Activated CD4-positive, alpha-beta T cell treated with anti-CD3 and anti-CD28 coated beads, Interleukin-2, amount 10 ng/mL, durations not matched to agents 24 days and 14 days (primary cell): ENCODE data around the gene SPACA6. TPM values are rescaled to one million over a fixed set of nuclear protein-coding genes. Genes with fewer than 3 reads are reported as not detected.

ENCODE experiments used
- DNase-seq: peaks from one replicate; pipeline ENCODE4 v3.0.0; 2022
- H3K27ac Mint-ChIP-seq: one replicate; pipeline ENCODE4 v1.8.0; 2022; ENCODE audit warnings: mild to moderate bottlenecking, mixed read lengths
- H3K27me3 Mint-ChIP-seq: one replicate; pipeline ENCODE4 v1.8.0; 2022; ENCODE audit warnings: mixed read lengths
- H3K36me3 Mint-ChIP-seq: one replicate; pipeline ENCODE4 v1.8.0; 2022; ENCODE audit warnings: low read depth, mild to moderate bottlenecking, mixed read lengths
- H3K4me1 Mint-ChIP-seq: one replicate; pipeline ENCODE4 v1.8.0; 2021; ENCODE audit warnings: mixed read lengths
- H3K4me3 Mint-ChIP-seq: one replicate; pipeline ENCODE4 v1.8.0; 2022; ENCODE audit warnings: mild to moderate bottlenecking, moderate library complexity, mixed read lengths
- H3K9me3 Mint-ChIP-seq: one replicate; pipeline ENCODE4 v1.8.0; 2021; ENCODE audit warnings: mixed read lengths
- intact Hi-C: fragments of 100-400 bp; cut with micrococcal nuclease; formaldehyde crosslinking; loops from one replicate; pipeline ENCODE4 v1.15.1; 2023
- total RNA-seq: library from RNA; stranded (reverse); gene quantifications from 2 replicates; pipeline ENCODE4 v1.2.3, GENCODE V29; 2022

Gene SPACA6
- total RNA-seq, 1 donor from 2014 or later: 6.7 TPM

GRCh38 chr19:51692468-51692867, 662 bp upstream of the SPACA6 start:
- H3K36me3 Mint-ChIP-seq: peaks cover 6% of the 10 kb centered on the region
- intact Hi-C loops: no loop called here
- peaks cover 14% of the 10 kb centered on the region for H3K4me1 Mint-ChIP-seq
- no peak overlapping the region for H3K4me3 Mint-ChIP-seq
- H3K27ac Mint-ChIP-seq: no peak overlapping the region
- peaks cover 13% of the 10 kb centered on the region for H3K27me3 Mint-ChIP-seq
- DNase-seq: no peak
- no peaks in the 10 kb centered on the region for H3K9me3 Mint-ChIP-seq

- H3K4me1 Mint-ChIP-seq: peaks cover 9% of the 10 kb centered on the region
- no peak for DNase-seq
- no peak overlapping the region for H3K4me3 Mint-ChIP-seq
- intact Hi-C loops: no loop called here
- H3K36me3 Mint-ChIP-seq: peaks cover 6% of the 10 kb centered on the region
- no peaks in the 10 kb centered on the region for H3K9me3 Mint-ChIP-seq
- no peak overlapping the region for H3K27ac Mint-ChIP-seq
- H3K27me3 Mint-ChIP-seq: no peaks in the 10 kb centered on the region
Observed at GRCh38 chr19:51693819-51694218, 689 bp downstream of the SPACA6 start.

- H3K36me3 Mint-ChIP-seq: peaks cover 6% of the 10 kb centered on the region
- H3K4me3 Mint-ChIP-seq: no peak overlapping the region
- H3K27ac Mint-ChIP-seq: no peak overlapping the region
- H3K27me3 Mint-ChIP-seq: no peaks in the 10 kb centered on the region
- no peaks in the 10 kb centered on the region for H3K9me3 Mint-ChIP-seq
- intact Hi-C loops: no loop called here
- H3K4me1 Mint-ChIP-seq: peaks cover 9% of the 10 kb centered on the region
- no peak for DNase-seq
Observed at GRCh38 chr19:51694318-51695085, 1.4 kb downstream of the SPACA6 start.

- DNase-seq: no peak
- H3K36me3 Mint-ChIP-seq: peaks cover 6% of the 10 kb centered on the region
- H3K27ac Mint-ChIP-seq: no peak overlapping the region
- peaks cover 9% of the 10 kb centered on the region for H3K4me1 Mint-ChIP-seq
- intact Hi-C loops: no loop called here
- no peaks in the 10 kb centered on the region for H3K27me3 Mint-ChIP-seq
- H3K4me3 Mint-ChIP-seq: no peak overlapping the region
- H3K9me3 Mint-ChIP-seq: no peaks in the 10 kb centered on the region
Observed at GRCh38 chr19:51695088-51695487, 2.0 kb downstream of the SPACA6 start.

- no peaks in the 10 kb centered on the region for H3K27me3 Mint-ChIP-seq
- H3K4me3 Mint-ChIP-seq: no peak overlapping the region
- intact Hi-C loops: no loop called here
- DNase-seq: no peak
- H3K9me3 Mint-ChIP-seq: no peaks in the 10 kb centered on the region
- H3K27ac Mint-ChIP-seq: no peak overlapping the region
- peaks cover 6% of the 10 kb centered on the region for H3K36me3 Mint-ChIP-seq
- peaks cover 8% of the 10 kb centered on the region for H3K4me1 Mint-ChIP-seq
Observed at GRCh38 chr19:51695702-51696315, 2.7 kb downstream of the SPACA6 start.

- H3K27me3 Mint-ChIP-seq: no peaks in the 10 kb centered on the region
- H3K9me3 Mint-ChIP-seq: no peaks in the 10 kb centered on the region
- no peak overlapping the region for H3K27ac Mint-ChIP-seq
- intact Hi-C loops: no loop called here
- no peak overlapping the region for H3K4me3 Mint-ChIP-seq
- H3K4me1 Mint-ChIP-seq: peaks cover 3% of the 10 kb centered on the region
- DNase-seq: no peak
- H3K36me3 Mint-ChIP-seq: peaks cover 7% of the 10 kb centered on the region
Observed at GRCh38 chr19:51696606-51697005, 3.5 kb downstream of the SPACA6 start.

- H3K27me3 Mint-ChIP-seq: no peaks in the 10 kb centered on the region
- H3K9me3 Mint-ChIP-seq: no peaks in the 10 kb centered on the region
- intact Hi-C loops: no loop called here
- no peaks in the 10 kb centered on the region for H3K4me1 Mint-ChIP-seq
- no peak for DNase-seq
- peaks cover 8% of the 10 kb centered on the region for H3K36me3 Mint-ChIP-seq
- no peak overlapping the region for H3K27ac Mint-ChIP-seq
- no peak overlapping the region for H3K4me3 Mint-ChIP-seq
Observed at GRCh38 chr19:51697169-51697776, 4.1 kb downstream of the SPACA6 start.

GRCh38 chr19:51698296-51698695, 5.2 kb downstream of the SPACA6 start:
- H3K27me3 Mint-ChIP-seq: peaks cover 3% of the 10 kb centered on the region
- H3K4me3 Mint-ChIP-seq: no peak overlapping the region
- H3K27ac Mint-ChIP-seq: no peak overlapping the region
- no peaks in the 10 kb centered on the region for H3K9me3 Mint-ChIP-seq
- DNase-seq: no peak
- peaks cover 6% of the 10 kb centered on the region for H3K4me1 Mint-ChIP-seq
- H3K36me3 Mint-ChIP-seq: peaks cover 12% of the 10 kb centered on the region
- intact Hi-C loops: no loop called here

GRCh38 chr19:51699170-51699569, 6.0 kb downstream of the SPACA6 start:
- H3K4me1 Mint-ChIP-seq: peaks cover 11% of the 10 kb centered on the region
- DNase-seq: no peak
- no peaks in the 10 kb centered on the region for H3K9me3 Mint-ChIP-seq
- intact Hi-C loops: no loop called here
- H3K4me3 Mint-ChIP-seq: no peak overlapping the region
- peaks cover 12% of the 10 kb centered on the region for H3K36me3 Mint-ChIP-seq
- H3K27me3 Mint-ChIP-seq: peaks cover 3% of the 10 kb centered on the region
- no peak overlapping the region for H3K27ac Mint-ChIP-seq

- intact Hi-C loops: no loop called here
- no peak overlapping the region for H3K4me3 Mint-ChIP-seq
- H3K27ac Mint-ChIP-seq: no peak overlapping the region
- no peak for DNase-seq
- H3K4me1 Mint-ChIP-seq: peaks cover 24% of the 10 kb centered on the region
- no peaks in the 10 kb centered on the region for H3K9me3 Mint-ChIP-seq
- H3K36me3 Mint-ChIP-seq: peaks cover 28% of the 10 kb centered on the region
- H3K27me3 Mint-ChIP-seq: peaks cover 3% of the 10 kb centered on the region
Observed at GRCh38 chr19:51701468-51702100, 8.5 kb downstream of the SPACA6 start.

GRCh38 chr19:51702103-51702824, 9.1 kb downstream of the SPACA6 start:
- no peaks in the 10 kb centered on the region for H3K9me3 Mint-ChIP-seq

GRCh38 chr19:51702825-51703574, 9.9 kb downstream of the SPACA6 start:
- Mint-ChIP-seq H3K27me3 (peaks cover 3% of the 10 kb centered on the region), H3K27ac (peak overlapping the region; percentile 80), H3K9me3 (no peaks in the 10 kb centered on the region), H3K36me3 (peaks cover 31% of the 10 kb centered on the region), H3K4me3 (peak overlapping the region; percentile 90), H3K4me1 (peaks cover 24% of the 10 kb centered on the region)
- DNase-seq: peak; percentile 66
- intact Hi-C loops: loop anchor here (1.0 kb wide), 1 partner anchor 338 kb away; no protein-coding TSS in a partner anchor

More at GRCh38 chr19:51702103-51702824, 9.1 kb downstream of the SPACA6 start:
- Mint-ChIP-seq H3K36me3 (peaks cover 30% of the 10 kb centered on the region), H3K4me3 (peak overlapping the region; percentile 90), H3K4me1 (peaks cover 24% of the 10 kb centered on the region), H3K27me3 (peaks cover 3% of the 10 kb centered on the region), H3K27ac (no peak overlapping the region)
- intact Hi-C loops: no loop called here
- DNase-seq: peak; percentile 79
